Stimulated activated CD4-positive, alpha-beta T cell treated with anti-CD3 and anti-CD28 coated beads, Interleukin-1b, Interleukin-23, amount 100 ng/mL, for 24 hours (primary cell): ENCODE data around the gene ALOXE3.
"Not testable (repeated sequence)": the region's sequence is repeated elsewhere in the genome, so short reads cannot be mapped to it uniquely, and the experiment has no call there.

Source experiments
- DNase-seq, 4 experiments: peaks; one replicate each; pipeline ENCODE4 v3.0.0-alpha.2; 2020; ENCODE audit warnings: low read depth in 4 of 4, low spot score in 1 of 4

ALOXE3 gene

GRCh38 chr17:8073627-8074484, 44.5 kb downstream of the ALOXE3 start:
- peak; percentile 76 to 84 (median 78) for DNase-seq

GRCh38 chr17:8072729-8073461, 45.4 kb downstream of the ALOXE3 start:
- DNase-seq: no peak

- DNase-seq: no peak
These were observed 46.0 kb downstream of the ALOXE3 start for GRCh38 chr17:8072341-8072728.

- DNase-seq: no peak
These were observed 46.8 kb downstream of the ALOXE3 start for GRCh38 chr17:8071496-8071895.

GRCh38 chr17:8069587-8069860, 48.8 kb downstream of the ALOXE3 start:
- DNase-seq: no peak

GRCh38 chr17:8068736-8069586, 49.4 kb downstream of the ALOXE3 start:
- no peak for DNase-seq

DNA sequence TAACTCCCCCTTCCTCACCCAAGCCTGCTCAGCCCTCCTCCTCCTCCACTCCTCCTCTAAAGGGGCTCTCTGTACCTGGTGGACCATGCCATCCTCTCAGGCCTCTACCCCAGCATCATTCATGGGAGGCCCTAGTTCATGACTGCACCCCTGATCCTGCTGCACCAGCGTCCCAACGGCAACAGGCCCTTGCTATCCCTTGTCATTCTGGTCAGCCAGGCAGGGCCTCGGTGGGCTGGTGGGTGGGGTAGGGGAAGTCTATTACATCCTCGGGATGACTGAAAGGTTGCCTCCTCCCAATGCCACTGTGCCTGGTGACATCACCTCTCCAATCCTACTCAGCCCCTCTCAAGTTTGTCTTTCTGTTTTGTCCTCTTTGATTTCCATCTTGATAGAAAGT, 50.5 kb downstream of the ALOXE3 start:
- DNase-seq: no peak

- no peak for DNase-seq
These were observed 51.2 kb downstream of the ALOXE3 start for GRCh38 chr17:8066841-8067775.

- no peak for DNase-seq
These were observed 53.7 kb downstream of the ALOXE3 start for GRCh38 chr17:8064561-8065019.

- no peak for DNase-seq
These were observed 54.4 kb downstream of the ALOXE3 start for GRCh38 chr17:8063761-8064534.

- DNase-seq: no peak
These were observed 55.4 kb downstream of the ALOXE3 start for GRCh38 chr17:8062807-8063483.

GRCh38 chr17:8062435-8062806, 55.9 kb downstream of the ALOXE3 start:
- DNase-seq: no peak

DNA sequence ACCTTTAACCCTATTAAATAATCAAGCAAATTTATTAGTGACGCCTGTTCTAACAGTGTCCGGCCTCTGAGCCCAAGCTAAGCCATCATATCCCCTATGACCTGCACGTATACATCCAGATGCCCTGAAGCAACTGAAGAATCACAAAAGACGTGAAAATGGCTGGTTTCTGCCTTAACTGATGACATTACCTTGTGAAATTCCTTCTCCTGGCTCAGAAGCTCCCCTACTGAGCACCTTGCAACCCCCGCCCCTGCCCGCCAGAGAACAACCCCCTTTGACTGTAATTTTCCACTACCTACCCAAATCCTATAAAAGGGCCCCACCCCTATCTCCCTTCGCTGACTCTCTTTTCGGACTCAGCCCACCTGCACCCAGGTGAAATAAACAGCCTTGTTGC, 56.5 kb downstream of the ALOXE3 start:
- DNase-seq: not testable (repeated sequence)

DNA sequence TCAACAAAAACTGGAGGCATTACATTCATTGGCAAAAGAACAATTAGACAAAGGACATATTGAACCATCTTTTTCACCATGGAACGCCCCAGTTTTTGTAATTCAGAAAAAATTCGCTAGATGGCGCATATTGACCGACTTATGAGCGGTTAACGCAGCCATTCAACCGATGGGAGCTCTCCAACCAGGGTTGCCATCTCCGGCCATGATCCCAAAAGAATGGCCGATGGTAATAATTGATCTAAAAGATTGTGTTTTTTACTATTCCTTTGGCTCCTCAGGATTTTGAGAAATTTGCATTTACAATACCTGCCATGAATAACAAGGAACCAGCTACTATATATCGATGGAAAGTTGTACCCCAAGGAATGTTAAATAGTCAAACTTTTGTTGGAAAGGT, 58.0 kb downstream of the ALOXE3 start:
- peak in 3 of 4 experiments; percentile 36 to 44 (median 41) for DNase-seq

DNA sequence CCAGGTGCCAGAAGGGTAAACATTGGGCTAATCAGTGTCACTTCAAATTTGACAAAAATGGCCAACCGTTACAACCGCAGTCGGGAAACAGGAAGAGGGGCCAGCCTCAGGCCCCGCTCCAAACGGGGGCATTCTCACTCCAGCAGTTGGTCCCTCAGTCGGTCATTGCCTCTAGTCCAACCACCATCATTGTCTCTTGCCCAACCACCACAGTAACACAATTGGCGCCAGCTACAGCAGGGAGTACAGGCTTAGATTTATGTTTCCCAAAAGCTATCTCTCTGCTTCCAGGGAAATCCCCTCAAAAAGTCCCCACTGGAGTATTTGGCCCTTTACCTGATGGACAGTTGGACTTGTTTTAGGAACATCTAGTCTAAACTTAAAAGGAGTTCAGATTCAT, 59.2 kb downstream of the ALOXE3 start:
- DNase-seq: no peak

- DNase-seq: no peak
These were observed 60.6 kb downstream of the ALOXE3 start for GRCh38 chr17:8057691-8058114.

GRCh38 chr17:8056976-8057625, 61.2 kb downstream of the ALOXE3 start:
- no peak for DNase-seq

DNA sequence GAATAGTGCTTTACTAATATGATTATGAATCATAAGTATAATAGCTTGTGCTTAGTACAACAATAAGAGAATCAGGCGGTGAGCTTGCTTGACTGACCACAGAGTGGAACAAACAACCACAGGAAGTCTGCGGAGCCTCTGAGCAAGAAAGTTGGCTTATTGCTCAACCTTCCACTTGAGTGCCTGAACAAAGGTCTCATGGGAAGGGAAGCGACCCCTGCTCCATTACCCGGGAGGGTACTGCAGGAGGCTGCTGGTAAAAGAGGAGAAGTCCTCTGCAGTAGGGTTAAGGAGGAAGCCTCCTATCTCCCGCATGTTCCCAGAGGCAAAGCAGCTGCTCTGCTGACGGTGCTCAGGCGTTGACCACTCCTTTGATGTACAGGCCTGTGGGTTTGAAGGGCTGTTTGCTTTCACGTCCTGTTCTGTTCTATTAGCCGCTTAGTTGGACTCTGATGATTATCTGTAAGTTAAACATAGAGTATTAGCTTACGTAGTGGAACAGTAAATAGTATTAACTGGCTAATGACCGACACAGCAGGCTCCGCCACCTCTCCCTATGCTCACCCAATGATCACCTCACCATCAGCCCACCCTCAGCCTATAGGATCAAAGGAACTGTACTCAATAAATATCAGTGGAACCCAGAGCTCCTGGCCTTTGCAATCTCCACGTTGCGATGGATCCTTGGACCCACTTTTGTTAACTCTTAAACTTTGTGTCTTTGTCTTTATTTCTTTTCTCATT, 61.9 kb downstream of the ALOXE3 start:
- no peak for DNase-seq
